Germinal center (tissue), 1 donor: ENCODE measurements around the gene TAF4B.
"Not testable (repeated sequence)": the region's sequence is repeated elsewhere in the genome, so short reads cannot be mapped to it uniquely, and the experiment has no call there.

Experiments
- DNase-seq: peaks from one replicate; pipeline ENCODE4 v3.0.0; 2012; ENCODE audit warnings: mixed read lengths, low spot score

The TAF4B gene

DNA sequence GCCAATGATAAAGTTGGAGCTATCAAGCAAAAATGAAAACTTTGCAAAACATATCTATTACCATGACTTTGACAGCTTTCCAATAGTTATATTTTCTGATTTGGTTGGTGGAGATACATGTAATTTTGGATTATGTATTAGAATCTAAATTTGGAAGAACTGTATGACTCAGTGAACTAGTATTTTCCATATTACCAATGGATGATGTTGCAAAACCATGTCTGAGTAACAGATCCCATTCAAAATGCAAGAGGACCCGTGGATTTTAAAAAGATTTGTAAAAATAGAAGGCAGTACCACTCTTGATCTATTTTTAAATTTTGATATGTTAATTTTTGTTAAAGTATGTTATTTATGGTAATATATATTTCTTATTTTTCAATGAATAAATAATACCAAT is 83.0 kb downstream of the TAF4B start:
- DNase-seq = no peak

DNA sequence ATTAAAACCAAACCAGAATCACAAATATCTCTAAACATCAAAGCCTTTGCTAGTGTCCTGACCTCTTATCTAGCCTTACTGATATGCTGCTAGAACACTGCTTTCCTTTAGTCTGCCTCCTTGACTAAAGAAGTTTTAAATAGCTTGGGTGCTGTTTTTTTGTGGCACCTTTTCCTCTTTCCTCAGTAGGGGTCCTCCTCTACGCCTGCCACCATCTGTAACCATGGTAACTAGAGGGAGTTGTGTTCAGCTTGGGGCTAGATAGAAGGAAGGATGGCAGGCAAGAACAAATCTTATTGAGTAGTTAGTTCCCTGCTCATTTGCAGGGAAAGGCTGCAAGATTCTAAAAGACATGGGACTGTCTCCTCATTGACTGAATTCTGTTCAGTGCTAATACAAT is 86.0 kb downstream of the TAF4B start:
- no peak for DNase-seq

DNA sequence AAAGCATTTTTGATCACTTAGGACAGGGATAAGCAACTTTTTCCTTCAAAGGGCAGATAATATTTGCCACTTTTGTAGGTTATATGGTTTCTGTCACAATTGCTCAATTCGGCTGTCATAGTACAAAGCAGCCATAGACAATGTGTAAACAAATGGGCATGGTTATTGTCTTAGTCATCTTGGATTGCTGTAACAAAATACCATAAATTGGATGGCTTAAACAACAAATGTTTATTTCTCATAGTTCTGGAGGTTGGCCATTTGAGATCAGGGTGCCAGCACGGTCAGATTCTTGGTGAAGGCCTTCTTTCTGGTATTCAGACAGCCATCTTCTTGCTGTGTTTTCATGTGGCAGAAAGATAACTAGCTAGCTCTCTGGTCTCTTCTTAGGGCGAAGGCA is 91.2 kb downstream of the TAF4B start:
- no peak for DNase-seq

DNA sequence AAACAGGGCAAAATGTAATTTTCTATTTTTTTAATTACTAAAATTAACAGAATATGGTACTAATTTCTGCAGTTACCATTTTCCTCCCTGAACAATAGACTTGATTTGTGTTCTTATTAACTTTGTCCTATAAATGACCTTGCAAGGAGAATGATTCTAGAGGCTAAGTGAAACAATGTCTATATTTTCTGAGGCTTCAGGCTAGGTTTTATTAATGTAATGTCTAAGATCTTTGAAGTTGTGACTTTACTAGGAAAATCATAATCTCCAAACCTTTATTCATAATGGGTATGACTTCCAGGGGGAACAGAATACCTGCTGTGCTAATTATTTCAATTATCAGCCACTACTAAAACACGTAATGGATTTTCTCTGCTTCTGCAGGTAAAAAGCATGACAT is 94.4 kb downstream of the TAF4B start:
- no peak for DNase-seq

DNA sequence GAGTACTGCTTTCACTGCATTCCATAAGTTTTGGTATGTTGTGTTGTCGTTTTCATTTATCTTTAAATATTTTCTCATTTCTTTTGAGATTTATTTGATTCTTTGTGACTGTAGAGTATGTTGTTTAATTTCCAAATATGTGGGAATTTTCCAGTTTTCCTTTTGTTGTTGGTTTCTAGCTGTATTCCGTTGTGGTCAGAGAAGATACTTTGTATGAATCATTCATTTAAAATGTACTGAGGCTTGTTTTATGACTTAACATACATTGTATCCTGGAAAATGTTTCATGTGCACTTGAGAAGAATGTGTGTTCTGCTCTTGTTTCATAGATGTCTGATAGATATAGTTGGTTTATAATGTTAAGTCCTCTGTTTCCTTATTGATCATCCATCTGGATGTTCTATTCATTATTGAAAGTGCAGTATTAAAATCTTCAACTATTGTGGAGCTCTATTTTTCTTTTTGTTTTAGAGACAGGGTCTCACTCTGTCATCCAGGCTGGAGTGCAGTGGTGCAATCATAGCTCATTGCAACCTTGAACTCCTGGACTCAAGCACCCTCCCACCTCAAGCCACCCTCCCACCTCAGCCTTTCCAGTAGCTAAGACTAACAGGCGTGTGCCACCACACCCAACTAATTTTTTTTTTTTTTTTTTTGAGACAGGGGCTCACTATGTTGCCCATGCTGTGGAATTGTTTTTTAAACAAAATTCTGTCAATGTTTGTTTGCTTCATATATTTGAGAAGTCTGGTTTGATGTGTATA is 96.8 kb downstream of the TAF4B start:
- no peak for DNase-seq

DNA sequence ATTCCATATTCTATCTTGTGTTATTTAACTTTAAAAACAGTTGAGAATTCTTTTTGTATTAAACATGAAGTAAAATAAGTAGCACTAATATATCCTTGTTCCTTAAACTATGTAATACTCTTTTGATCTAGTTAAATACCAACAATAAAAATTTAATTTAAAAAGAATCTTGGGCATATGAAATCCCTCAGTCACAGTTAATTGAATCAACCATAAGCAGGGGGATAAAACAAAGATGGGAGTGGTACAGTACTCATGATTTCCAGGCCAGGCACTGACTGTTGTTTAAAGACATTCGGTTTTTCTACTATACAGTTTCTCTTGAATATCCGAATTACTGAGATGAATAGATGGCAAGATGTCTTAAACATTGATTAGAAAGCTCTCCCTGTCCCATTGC is 99.5 kb downstream of the TAF4B start:
- DNase-seq = no peak

DNA sequence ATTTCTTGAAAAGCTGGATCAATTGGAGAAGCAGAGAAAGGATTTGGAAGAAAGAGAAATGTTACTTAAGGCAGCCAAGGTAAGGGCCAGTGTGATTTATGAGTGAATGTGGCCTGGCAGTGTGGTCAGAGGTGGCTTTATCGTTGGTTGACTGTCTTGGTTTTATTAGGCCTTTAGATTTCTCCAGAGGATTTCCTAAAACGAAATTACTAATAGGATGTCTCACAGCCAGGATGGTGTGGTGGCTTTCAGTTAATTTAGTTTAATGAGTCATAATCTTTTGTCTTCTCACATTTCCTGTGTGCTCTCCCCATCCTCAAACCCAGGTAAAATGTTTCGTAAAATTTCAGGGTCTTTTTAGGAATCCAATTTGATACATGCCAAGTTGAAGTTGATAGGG is 100.8 kb downstream of the TAF4B start:
- no peak for DNase-seq

DNA sequence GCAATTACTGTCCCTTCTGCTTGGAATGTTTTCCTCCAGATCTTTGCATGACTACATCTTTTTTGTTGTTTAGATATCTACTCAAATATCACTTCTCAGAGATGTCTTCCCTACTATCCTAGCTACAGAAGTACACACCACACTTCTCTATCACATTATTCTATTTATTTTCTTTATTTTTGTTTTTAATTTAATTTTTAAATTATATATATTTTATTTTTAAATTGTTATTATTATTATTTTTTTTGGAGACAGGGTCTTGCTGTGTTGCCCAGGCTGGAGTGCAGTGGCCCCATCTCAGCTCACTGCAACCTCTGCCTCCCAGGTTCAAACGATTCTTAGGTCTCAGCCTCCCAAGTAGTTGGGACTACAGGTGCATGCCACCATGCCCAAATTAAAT is 106.7 kb downstream of the TAF4B start:
- DNase-seq = no peak

DNA sequence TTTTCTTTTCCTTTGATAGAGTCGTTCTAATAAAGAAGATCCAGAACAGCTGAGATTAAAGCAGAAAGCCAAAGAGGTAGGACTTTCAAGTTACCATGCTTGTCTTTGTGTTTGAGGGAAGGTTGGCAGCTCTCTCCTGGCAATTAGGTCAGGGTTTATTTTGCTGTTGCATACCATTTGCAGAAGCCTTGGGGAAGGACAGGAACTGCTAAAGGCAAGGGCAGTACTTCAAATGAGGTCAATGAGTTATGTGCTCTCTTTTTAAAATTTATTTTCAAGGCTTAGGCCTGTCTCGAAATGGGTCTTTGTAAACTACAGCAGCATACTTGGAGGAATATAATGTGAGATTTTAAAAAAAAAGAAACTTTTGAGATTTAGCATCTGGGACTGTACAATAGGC is 108.9 kb downstream of the TAF4B start:
- DNase-seq = no peak

DNA sequence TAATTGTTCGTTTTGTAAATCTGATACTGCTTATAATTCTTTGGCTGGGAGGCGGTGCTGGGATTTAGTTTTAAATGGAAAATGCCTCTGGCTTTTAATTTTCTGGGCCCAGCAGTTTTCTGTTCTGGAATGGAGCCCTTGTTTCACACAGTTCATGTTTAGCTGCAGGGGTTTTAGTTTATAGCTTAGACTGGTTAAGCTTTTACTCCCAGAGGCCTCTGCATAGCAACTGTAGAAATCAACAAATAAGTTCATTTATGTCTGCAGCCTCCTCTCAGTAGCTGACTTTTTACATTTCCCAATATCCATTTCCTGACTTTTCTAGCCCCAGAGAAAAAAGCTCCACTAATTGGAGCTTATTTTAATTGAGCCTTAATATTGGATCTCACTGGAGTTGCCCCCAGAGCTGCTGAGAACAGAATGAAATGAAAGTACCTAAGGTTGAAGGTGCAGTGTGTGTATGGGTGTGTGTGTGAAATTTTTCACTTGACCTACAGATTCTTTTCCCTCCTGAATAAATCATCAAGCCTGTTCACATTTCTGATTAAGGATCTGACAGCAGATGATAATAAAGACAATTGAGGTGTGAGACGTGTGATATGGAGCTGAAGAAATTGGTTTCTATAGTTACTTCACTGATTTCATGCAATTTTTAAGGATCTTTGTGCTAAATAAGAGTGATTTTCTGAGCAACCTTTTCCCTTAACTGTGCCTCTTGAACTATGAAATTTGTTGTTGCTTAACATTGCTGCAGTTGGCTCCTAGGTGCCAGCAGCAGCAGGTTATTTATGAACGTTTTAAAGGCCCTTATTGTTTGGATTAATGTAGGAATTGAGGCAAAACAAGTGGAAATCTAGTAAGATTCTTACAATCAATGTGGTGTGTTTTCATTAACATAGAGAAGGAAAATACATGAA is 109.6 kb downstream of the TAF4B start:
- DNase-seq = no peak

DNA sequence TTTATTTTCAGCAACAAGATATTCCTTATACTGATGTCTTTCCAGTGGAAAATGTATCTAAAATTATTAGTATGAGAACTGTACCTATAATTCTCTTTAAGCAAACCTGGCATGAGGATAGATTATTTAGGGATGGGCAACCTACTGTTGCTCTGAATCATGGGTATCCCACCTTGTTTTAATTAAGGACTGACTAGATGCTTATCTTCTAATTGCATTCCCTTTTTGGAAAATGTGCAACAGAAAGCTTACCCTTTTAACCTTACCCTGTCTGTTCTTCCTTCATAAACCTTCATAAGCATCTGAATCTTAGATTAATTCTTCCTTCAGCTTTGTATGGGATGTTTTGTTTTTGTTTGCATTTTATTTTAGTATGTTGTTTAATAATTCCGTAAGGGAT is 110.3 kb downstream of the TAF4B start:
- no peak for DNase-seq

DNA sequence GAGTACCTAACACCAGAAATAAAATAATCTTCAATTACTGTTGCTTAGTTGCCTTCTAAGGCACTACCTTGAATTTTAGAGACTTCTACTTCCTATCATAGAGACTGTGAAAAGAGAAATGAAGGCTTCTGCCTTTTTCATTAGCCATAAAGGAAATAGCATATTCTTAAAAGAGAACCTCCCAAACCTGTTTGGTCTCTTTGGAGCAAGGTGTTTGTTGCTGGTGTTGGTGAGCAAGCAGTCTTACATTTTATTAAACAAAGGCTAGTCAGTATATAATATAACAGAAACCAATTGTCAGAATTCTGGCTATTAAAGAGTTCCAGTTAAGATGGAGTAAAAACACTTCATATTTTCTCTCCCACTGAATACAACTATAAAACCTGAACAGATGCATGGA is 116.4 kb downstream of the TAF4B start:
- no peak for DNase-seq

DNA sequence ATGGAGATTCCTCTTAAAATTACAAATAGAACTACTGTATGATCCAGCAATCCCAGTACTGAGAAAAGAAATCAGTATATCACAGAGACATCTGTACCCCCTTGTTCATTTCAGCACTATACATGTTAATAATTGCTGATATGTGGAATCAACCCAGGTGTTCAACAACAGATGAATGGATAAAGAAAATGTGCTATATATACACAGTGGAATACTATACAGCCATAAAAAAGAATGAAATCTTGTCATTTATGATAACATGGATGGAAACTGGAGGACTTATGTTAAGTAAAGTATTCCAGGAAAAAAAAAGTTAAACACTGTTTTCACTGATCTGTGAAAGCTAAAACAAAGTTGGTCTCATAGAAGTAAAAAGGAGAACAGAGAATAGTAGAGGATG is 124.7 kb downstream of the TAF4B start:
- no peak for DNase-seq

DNA sequence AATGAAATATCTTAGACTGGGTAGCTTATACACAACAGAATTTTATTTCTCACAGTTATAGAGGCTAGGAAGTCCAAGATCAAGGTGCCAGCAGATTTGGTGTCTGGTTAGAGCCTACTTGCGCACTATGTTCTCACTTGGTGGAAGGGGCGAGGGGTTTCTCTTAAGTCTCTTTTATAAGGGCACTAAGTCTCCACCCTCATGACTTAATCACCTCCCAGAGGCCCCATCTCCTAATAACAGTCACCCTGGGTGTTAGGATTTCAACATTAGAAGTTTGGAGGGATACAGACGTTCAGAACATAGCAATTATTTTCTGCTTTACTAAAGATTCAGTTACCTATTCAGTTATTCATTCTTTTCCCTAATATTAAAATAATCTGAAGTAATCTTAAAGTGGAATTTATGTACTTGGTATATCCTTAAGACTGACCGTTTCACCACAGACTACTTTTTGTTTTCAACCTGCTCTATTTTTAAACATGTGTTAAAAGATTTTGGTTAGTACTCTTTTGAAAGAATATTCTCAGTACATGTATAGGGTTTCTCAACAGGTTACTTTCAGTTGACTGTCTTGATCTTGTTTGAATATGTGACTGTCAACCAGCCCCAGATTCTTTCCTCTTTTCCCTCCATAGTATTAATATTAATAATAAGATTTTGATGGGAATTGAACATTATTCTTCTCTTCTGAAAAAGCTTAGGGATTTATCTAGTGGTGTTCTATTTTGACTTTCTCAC is 130.0 kb downstream of the TAF4B start:
- no peak for DNase-seq

DNA sequence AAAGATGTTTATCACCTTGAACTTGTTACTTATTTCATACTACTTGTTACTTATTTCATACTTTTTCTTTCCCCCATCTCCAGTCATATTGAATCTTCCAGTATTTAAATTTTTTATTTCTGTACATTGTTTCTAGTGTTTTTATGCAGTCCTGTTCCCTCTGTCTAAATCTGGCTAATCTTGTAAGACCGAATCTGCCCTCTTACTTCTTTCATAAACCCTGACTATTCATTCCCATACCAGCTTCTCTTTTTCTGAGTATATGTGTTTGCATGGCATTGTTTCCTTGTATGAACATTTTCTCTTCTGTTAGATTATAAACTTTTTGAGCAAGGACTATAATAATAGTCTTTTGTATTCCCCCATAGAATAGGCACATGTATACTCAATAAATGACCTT is 131.7 kb downstream of the TAF4B start:
- no peak for DNase-seq

DNA sequence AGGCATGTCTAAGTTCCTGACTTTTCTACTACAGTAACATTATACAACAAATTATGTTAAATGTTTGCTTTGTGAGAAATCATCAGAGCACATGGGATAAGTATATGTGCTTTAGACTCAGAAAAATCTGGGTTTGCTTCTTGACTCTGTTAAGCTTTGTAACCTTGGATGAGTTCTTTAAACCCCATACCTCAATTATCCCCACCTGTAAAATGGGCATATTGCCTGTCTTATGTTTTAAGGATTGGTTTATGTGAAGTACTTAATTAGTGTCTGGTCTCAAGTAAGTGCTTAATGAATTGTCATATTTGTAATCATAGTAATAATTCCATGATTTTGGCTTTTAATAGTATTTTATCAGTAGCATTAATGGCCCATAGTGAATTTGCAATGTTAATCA is 135.8 kb downstream of the TAF4B start:
- no peak for DNase-seq

DNA sequence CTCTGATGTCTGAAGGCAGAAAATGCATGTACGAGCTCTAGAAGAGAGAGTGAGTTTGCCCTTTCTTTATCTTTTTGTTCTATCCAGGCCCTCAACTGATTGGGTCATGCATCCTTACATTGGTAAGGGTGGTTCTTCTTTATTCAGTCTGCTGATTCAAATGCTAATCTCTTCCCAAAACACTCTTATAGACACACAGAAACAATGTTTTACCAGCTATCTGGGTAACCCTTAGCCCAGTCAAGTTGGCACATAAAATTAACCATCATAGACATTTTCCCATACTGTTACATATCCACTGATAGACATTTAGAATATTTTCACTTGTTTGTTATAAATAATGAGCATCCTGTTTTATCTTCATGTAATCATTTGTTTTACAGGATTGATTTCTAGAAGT is 141.2 kb downstream of the TAF4B start:
- DNase-seq = no peak

DNA sequence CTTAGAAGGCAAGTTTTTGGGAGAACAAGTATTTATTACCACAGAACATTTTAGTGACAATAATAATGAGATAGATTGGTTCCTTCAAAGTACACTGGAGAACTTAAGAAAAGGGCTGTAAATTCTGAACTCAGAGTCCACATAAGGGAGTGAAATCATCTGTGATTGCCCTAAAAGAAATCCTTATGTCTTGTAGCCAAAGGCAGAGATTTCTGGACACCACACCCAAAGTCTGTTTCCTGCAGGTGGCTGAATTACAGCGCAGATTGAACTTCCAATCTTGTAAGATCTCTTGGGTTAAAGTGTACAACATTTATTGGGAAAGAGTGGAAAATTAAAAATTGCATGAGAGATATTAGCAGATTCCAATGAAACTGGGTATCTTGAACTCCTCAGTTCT is 143.8 kb downstream of the TAF4B start:
- no peak for DNase-seq

DNA sequence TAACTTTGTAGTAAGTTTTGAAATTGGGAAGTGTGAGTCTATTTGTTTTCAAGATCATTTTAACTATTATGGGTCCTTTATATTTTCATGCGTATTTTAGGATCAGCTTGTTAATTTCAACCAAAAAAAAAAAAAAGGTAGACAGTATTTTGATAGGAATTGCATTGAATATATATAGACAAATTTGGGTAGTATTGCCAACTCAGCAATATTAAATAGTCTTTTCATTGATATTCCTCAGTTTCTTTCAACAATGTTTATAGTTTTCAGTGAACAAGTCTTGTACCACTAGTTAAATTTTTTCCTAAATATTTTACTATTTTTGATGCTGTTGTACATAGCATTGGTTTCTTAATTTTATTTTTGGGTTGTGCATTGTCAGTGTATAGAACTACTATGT is 149.9 kb downstream of the TAF4B start:
- no peak for DNase-seq

DNA sequence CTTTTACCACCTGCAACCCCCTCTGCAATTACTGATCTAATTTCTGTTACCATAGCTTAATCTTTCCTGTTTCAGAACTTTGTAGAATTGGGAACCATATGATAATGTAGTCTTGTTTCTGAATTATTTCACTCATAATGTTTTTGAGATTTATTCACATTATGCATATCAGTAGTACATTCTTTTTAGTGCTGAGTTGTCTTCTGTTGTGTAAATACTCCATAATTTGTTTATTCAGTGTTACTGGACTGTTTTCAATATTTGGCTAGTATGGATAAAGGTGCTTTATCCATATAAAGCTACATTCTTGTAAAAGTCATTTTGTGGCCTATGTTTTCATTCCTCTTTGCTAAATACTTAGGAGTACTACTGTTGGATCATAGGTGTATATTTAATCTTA is 152.5 kb downstream of the TAF4B start:
- DNase-seq = no peak

DNA sequence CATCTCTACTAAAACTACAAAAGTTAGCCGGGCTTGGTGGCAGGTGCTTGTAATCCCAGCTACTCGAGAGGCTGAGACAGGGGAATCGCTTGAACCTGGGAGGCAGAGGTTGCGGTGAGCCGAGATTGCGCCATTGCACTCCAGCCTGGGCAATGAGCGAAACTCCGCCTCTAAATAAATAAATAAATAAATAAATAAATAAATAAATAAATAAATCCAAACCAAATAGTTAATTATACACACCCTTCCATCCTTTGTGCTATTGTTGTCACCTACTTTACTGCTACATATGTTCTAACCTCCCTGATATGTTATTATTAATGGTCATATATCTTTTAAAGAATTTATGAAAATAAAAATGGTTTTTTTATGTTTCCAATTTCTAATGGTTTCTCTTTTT is 155.3 kb downstream of the TAF4B start:
- not testable (repeated sequence) for DNase-seq

DNA sequence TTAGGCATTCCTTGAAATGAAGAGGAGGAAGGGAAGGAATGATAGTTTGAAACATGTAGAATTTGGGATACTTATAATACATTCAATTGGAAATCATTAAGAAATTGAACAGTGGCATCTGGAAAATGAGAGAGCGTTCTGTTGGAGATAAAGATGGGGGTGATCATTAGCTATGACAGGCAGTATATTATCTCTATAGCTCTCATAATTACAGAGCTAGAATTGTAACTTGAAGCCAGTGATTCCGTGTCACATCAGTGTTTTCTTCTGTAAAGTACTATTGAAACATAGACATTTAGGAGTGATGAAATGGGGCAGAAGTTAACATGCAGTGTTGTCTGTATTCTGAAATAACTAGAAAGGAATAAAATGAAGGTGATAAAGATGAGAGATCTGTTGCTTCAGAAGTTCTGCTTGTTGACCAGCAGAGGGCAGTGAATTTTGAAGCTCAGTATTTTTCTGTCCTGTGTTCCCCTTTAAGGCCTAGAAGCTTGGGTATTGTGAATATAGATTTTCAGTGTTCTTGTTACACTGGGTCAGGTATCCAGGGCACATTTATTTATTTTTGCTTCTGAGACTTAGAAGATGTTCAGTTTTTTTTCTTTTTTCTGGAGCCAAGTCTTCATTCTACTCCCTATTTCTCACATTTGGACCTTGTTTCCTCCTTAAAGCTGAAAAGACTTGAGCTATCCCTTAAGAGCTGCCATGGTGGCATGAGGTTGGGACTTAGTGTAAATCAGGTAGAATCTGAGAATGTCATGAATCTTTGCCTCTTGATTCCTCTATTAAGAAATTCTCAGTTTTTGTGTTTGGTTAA is 157.4 kb downstream of the TAF4B start:
- DNase-seq = peak; percentile 56
